GM21529 (cell line): Measurements from ENCODE around the gene EMP1.

Experiments
- ATAC-seq: cut with Tn5 transposase; IDR thresholded peaks from one replicate; pipeline ENCODE4 v1.9.1; 2021; ENCODE audit not compliant: unreplicated experiment

Gene EMP1

GRCh38 chr12:13171921-13172859, 24.3 kb upstream of the EMP1 start:
- peak; percentile 39 for ATAC-seq

DNA sequence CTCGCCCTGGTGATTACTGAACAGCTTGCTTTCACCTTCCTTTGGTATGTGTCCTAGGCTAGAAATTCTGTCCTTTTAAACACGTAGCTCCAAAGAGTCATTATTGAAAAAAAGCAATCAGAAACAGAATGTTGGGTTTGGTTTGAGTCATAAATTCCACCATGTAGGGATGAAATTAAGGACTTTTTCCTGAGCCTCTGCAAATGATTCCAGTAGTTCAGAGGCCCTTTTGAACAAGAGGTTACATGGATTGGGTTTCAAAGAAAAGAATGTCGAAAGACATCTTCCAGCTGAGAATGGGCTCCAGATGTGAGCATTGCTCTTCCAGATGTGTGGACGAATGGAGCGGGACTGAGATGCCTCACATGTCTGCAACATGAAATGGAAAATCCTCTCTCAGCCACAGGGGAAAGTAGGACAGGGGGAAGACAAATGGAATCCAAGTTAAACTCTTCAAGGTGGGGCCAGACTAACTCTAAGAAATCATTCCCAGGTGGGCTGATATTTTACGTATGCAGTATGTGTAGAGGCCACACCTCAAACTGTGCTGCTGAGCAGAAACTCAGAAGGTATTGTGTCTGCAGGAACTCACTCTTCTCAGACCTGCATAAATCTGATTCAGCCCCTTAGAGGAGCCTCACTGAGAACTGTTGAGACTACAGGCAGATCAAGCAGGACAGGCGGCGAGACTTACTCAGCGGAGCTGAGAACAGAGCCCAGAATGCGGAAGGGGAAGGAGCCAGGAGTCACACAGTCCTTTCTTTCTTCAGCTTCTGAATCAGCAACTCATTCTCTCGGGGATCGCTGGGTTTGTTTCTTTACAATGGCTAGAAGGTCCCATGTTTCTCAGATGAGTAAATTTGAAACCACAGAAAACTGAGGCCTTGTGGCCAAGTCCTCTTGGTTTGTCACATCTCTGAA, 23.3 kb upstream of the EMP1 start:
- peak; percentile 96 for ATAC-seq

- no peak for ATAC-seq
Observed at GRCh38 chr12:13175499-13175898, 21.0 kb upstream of the EMP1 start.

GRCh38 chr12:13176256-13176655, 20.3 kb upstream of the EMP1 start:
- no peak for ATAC-seq

DNA sequence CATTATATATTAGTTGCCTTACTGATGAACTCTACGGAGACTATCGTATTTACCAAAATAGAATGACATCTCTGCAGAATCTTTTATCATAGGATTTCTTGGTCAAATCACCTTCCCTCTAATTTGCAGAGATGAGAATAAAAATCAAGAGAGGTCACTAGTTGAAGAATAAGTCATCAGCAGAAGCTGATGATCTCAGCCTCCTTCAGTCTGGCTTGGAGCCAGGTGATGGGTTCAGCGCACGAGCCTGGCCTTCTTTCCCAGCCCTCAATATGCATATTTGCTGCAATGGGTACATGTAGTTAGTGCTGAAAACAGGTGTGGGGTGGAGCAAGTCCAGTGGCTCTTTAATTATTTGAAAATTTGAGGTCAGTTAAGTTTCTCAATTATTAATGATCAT, 19.2 kb upstream of the EMP1 start:
- no peak for ATAC-seq

DNA sequence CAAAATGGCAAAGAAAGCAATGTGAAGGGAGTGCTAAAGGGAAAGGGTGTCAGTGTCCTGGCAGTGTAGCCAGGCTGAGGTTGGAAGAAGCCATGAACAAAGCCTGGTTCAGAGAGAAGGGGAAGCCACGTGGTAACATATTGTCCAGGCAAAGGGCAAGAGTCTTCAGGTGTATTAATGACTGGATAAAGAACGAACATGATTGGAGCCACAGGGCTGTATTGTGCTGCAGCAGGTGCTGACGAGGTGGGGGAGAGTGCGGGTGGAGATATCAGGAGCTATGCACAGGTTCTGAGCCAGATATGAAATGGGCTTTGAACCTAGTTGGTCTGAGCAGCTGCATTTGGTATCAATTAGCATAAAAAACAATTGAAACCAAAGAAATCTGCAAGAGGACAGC, 18.6 kb upstream of the EMP1 start:
- no peak for ATAC-seq

- no peak for ATAC-seq
Observed at GRCh38 chr12:13178568-13179210, 17.8 kb upstream of the EMP1 start.

DNA sequence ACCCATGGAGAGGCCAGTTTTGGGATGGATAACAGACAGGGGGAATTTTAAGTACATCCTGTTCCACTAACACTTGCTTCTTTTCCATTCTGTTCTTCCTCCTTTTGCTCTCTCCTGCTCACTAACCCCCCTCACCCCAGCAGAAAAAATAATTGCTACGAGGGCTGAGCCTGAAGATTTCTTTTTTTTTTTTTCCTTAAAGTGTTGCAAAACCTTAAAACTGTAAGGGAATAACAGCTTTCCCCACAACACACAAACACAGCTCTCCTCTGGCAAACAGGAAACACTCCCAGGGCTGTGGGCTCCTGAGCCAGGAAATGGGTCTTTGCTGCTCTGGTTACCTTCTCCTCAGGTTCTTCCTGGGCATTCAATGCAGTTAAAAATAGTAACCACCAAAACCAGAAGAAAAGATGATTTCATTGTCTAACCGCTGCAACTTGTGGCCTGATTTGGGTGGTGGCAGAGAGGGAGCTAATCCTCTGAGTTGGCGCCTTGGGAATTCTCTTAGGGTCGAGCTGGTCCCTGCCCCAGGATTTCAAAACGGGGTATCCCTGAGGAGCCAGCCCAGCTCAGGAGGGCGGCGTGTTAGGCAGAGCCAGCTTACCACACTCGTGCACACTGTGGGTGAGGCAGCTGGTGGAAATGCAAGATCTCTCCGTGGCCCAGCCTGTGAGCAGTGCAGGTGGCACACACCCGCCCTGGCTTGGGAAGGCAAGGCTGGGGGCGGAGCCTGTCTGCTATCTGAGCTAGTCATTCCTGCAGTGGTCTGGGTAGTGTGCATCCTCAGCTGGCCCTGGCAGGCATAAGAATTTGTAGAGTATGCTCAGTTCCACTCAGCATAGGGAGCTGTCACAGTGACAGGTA, 17.1 kb upstream of the EMP1 start:
- ATAC-seq: no peak

GRCh38 chr12:13181375-13182070, 15.0 kb upstream of the EMP1 start:
- ATAC-seq: no peak

GRCh38 chr12:13182881-13183280, 13.6 kb upstream of the EMP1 start:
- no peak for ATAC-seq

DNA sequence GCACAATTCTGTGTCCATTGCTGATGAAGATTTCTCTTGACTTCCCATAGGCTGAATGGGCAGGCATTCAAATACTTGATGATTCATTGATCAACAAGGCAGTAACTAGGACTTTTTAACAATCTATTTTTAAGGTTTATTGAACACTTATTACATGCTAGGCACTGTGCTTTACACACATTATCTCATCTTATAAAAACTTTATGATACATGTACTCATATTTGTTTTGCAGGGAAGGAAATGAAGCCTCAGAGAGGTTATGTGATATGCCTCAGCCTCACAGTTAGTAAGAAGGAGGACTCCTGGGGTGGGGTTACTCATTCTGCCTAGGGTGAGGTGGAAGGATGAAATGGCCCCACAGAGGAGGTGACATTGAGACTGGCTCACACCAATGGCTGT, 12.9 kb upstream of the EMP1 start:
- ATAC-seq: no peak

GRCh38 chr12:13186302-13186701, 10.2 kb upstream of the EMP1 start:
- no peak for ATAC-seq

GRCh38 chr12:13187399-13187798, 9.1 kb upstream of the EMP1 start:
- ATAC-seq: peak; percentile 56

GRCh38 chr12:13189264-13189663, 7.3 kb upstream of the EMP1 start:
- no peak for ATAC-seq

GRCh38 chr12:13190275-13190674, 6.3 kb upstream of the EMP1 start:
- no peak for ATAC-seq

- ATAC-seq: no peak
Observed at GRCh38 chr12:13192719-13193118, 3.8 kb upstream of the EMP1 start.

- no peak for ATAC-seq
Observed at GRCh38 chr12:13193505-13194231, 2.9 kb upstream of the EMP1 start.

GRCh38 chr12:13194401-13195110, 2.0 kb upstream of the EMP1 start:
- ATAC-seq: no peak
